SK-N-DZ (cell line): ENCODE results near the gene NNMT. TPM values are rescaled to one million over a fixed set of nuclear protein-coding genes. Genes with fewer than 3 reads are reported as not detected.

ENCODE experiments used
- DNase-seq: peaks from one replicate; pipeline ENCODE4 v3.0.0-alpha.2; 2015; ENCODE audit warnings: low spot score
- polyA plus RNA-seq, 2 experiments: library from polyadenylated mRNA; depleted of rRNA; stranded (reverse); fragments of >200 nt; gene quantifications; 2 replicates each; pipeline ENCODE4 v1.2.3, GENCODE V29; 2014

NNMT gene
- polyA plus RNA-seq (2014; cell fraction: cytosol; rRNA removed): not detected in 2 replicates
- not detected in 2 replicates for polyA plus RNA-seq (2014; cell fraction: nucleus; rRNA removed)

DNA sequence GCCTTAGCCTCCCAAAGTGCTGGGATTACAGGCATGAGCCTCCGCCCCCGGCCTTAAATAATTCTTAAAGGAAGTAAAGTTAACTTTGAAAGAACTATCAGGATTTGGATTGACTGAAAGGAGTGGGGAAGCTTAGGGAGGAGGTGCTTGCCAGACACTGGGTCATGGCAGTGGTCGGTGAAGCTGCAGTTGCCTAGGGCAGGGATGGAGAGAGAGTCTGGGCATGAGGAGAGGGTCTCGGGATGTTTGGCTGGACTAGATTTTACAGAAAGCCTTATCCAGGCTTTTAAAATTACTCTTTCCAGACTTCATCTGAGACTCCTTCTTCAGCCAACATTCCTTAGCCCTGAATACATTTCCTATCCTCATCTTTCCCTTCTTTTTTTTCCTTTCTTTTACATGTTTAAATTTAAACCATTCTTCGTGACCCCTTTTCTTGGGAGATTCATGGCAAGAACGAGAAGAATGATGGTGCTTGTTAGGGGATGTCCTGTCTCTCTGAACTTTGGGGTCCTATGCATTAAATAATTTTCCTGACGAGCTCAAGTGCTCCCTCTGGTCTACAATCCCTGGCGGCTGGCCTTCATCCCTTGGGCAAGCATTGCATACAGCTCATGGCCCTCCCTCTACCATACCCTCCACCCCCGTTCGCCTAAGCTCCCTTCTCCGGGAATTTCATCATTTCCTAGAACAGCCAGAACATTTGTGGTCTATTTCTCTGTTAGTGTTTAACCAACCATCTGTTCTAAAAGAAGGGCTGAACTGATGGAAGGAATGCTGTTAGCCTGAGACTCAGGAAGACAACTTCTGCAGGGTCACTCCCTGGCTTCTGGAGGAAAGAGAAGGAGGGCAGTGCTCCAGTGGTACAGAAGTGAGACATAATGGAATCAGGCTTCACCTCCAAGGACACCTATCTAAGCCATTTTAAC is at the start of gene NNMT:
NNMT (plus strand) TSS at position 724 of the 929 bp plus-strand sequence; CDS start at position 882, 158 bp downstream.
- DNase-seq: no peak

DNA sequence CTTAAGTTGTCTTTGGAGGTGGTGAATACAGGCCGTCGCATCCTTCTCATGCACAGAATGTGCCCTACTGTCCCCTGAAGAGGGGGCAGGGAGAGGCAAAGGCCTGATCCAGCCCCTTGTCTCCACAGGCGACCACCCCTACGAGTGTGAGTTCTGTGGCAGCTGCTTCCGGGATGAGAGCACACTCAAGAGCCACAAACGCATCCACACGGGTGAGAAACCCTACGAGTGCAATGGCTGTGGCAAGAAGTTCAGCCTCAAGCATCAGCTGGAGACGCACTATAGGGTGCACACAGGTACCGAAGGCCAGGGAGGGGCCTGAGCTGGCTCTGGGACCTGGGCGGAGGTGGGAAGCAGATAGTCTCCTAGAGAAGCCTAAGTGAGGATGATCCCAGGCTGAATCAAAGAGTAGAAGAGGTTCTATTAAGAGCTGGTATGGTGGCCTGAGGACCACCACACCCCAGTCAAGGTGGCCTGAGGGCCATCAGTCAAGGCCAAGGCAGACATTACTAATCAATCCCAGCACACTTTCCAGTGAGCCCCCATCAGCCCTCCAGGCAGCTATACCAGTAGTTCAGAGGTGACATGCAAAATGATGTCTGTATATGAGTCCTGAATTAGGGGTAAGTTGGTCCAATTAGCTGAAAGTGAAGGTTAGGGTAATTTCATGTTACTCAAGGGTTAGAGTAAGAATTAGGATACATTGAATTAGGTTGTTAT is 49.0 kb upstream of the NNMT start:
- no peak for DNase-seq

DNA sequence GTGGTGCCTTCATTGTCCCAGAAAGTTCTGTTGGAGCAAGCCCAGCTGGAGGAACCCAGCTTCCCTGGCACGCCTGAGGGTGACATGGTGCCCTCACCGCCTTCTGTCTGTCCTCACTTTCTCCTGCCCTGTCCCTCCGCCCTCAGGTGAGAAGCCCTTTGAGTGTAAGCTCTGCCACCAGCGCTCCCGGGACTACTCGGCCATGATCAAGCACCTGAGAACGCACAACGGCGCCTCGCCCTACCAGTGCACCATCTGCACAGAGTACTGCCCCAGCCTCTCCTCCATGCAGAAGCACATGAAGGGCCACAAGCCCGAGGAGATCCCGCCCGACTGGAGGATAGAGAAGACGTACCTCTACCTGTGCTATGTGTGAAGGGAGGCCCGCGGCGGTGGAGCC is 46.0 kb upstream of the NNMT start:
- no peak for DNase-seq

- DNase-seq: no peak
Measured at GRCh38 chr11:114250993-114251814, 45.0 kb upstream of the NNMT start.

GRCh38 chr11:114251815-114252337 is 44.3 kb upstream of the NNMT start:
- no peak for DNase-seq

GRCh38 chr11:114252767-114253166 is 43.4 kb upstream of the NNMT start:
- DNase-seq: no peak

DNA sequence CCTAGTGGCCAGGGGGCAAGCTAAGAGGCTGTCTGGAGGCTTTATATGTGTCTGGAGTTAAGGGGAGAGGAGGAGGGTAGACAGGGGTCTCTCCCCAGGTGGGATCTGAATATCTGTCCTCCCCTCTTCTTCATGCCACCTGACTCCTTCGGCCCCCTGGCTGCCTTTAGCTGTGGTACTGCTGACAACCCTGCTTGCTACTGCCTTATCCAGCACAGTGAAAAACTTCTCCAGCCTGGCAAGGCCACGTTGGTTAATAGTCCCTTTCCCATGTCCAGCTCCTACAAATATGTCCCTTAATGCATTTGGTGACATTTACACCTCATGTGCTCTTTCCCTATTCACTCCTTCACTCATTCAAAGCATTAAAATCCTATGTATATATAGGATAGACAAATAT is 42.4 kb upstream of the NNMT start:
- DNase-seq: no peak

DNA sequence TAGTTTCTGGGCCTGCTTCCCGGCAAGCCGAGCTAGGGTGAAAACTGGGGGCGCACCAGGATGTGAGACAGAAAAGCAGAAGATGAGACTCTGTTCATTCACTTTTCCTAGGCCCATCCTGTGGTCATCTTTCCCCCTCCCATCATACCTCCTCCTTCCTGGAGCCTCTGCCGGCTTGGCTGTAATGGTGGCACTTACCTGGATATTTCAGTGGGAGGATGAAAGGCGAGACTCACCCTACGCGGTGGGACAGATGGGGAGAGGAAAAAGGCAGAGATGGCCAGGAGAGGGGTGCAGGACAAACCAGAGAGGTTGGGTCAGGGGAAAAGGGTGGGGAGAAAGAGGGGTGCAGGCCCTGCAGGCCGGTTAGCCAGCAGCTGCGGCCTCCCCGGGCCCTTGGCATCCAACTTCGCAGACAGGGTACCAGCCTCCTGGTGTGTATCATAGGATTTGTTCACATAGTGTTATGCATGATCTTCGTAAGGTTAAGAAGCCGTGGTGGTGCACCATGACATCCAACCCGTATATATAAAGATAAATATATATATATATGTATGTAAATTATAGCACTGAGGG is 41.5 kb upstream of the NNMT start:
- DNase-seq: no peak

DNA sequence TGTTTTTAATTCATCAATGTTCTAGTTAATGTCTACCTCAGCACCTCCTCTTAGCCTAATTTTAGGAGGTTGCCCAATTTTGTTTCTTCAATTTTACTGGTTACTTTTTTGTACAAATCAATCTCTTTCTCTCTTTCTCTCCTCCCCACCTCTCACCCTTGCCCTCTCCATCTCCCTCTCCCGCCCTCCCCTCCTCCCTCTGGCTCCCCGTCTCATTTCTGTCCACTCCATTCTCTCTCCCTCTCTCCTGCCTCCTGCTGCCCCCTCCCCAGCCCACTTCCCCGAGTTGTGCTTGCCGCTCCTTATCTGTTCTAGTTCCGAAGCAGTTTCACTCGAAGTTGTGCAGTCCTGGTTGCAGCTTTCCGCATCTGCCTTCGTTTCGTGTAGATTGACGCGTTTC is 40.9 kb upstream of the NNMT start:
- DNase-seq: no peak

- DNase-seq: no peak
Measured at GRCh38 chr11:114256176-114256966, 39.8 kb upstream of the NNMT start.

GRCh38 chr11:114256967-114257286 is 39.3 kb upstream of the NNMT start:
- no peak for DNase-seq

GRCh38 chr11:114257621-114258558 is 38.3 kb upstream of the NNMT start:
- DNase-seq: peak; percentile 42

GRCh38 chr11:114258696-114259095 is 37.5 kb upstream of the NNMT start:
- DNase-seq: no peak

DNA sequence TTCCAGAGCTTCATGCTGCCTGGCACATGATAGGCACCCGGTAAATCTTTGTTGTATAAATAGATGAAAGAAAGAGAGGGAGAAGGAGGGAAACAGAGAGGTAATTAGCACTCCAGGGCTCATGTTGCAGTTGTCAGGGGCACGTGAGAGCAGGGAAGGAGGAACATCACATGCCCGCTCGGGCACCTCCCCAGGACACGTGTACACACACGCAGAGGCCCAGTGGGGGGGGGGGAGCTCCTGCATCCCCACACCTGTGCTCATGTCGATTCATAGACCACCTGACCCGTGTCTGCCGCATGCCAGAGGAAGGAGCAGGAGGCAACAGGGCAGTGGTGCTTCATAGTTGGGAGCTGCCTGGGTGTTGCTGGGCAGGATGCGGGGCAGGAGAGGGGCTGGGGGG is 37.1 kb upstream of the NNMT start:
- no peak for DNase-seq

- DNase-seq: no peak
Measured at GRCh38 chr11:114259551-114259983, 36.6 kb upstream of the NNMT start.

- DNase-seq: no peak
Measured at GRCh38 chr11:114260077-114260476, 36.1 kb upstream of the NNMT start.

- no peak for DNase-seq
Measured at GRCh38 chr11:114260483-114260882, 35.7 kb upstream of the NNMT start.

GRCh38 chr11:114261791-114262190 is 34.4 kb upstream of the NNMT start:
- DNase-seq: no peak
